GM12801 (cell line): ENCODE measurements around the gene RALGDS.

Source experiments
- TF ChIP-seq, protein P1 (sequence below): IDR thresholded peaks from one replicate; pipeline ENCODE4 v1.5.1; 2011; ENCODE audit warnings: control low read depth; ENCODE audit not compliant: insufficient read length; ENCODE audit errors: extremely low read depth

The RALGDS gene

DNA sequence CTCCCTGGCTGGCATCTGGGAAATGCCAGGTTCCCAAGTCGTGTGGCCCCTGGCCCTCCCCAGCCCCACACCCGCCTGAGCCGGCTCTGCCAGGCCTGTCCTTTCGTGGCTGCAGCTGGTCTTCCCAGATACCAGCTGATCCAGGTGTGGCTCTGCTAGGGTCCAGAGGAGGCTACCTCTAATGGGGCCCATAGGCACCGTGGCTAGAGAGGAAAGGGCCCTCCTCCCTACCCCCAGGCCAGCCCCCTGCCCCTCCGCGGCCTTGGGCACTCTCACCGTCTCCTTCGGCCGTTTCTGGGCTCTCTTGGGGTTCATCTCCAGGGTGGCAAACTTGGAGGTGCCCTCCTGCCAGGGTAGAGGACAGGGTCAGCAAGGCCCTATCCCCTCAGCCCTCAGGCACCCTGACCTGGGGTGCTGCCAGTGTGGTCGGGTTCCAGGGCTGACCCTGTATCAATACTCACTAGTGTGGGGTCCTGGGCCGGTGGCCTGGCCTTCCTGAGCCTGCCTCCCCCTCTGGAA is 17.0 kb downstream of the RALGDS start:
- TF ChIP-seq, protein P1, sequence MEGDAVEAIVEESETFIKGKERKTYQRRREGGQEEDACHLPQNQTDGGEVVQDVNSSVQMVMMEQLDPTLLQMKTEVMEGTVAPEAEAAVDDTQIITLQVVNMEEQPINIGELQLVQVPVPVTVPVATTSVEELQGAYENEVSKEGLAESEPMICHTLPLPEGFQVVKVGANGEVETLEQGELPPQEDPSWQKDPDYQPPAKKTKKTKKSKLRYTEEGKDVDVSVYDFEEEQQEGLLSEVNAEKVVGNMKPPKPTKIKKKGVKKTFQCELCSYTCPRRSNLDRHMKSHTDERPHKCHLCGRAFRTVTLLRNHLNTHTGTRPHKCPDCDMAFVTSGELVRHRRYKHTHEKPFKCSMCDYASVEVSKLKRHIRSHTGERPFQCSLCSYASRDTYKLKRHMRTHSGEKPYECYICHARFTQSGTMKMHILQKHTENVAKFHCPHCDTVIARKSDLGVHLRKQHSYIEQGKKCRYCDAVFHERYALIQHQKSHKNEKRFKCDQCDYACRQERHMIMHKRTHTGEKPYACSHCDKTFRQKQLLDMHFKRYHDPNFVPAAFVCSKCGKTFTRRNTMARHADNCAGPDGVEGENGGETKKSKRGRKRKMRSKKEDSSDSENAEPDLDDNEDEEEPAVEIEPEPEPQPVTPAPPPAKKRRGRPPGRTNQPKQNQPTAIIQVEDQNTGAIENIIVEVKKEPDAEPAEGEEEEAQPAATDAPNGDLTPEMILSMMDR = no peak

- TF ChIP-seq, protein P1 = no peak
These were observed 17.7 kb downstream of the RALGDS start for GRCh38 chr9:133103183-133103986.

DNA sequence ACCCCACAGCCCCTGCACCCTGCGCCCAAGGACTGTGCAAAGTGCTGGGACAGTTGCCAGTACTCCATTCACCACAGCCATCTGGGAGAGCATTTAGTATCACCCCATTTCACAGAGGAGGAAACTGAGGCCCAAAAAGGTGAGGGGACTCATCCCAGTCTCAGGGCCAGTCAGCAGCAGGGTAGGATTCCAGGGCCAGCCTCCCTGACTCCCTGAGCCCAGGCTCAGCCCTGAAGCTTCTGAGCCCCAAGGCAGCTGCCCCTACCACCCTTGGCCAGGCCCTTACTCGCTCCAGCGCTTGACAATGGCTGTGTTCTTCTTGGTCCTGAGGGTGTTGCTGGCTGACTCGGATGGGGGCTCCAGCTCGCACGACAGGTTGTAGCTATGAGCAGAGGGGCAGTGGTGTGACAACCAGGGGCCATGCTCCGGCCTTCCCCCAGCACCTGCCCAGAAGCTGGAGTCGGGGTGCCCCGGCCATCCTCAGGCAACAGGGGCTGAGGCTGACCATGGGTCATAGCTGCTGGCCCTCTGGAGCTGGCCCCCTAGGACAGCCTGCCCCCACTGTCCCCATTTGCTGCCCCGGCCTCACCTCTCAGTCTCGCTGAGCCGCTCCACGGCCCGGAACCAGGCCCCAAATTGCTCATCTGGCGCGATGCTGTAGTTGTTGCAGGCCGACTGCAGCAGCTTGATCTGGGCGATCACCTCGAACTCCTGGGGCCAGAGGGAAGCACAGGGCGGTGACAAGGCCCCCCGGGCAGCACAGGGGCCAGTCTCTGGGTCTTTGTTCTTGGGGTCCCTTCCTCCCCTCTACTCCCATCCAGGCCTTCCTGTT is 18.6 kb downstream of the RALGDS start:
- TF ChIP-seq, protein P1 = no peak

GRCh38 chr9:133101356-133102189 is 19.5 kb downstream of the RALGDS start:
- TF ChIP-seq, protein P1 = no peak

DNA sequence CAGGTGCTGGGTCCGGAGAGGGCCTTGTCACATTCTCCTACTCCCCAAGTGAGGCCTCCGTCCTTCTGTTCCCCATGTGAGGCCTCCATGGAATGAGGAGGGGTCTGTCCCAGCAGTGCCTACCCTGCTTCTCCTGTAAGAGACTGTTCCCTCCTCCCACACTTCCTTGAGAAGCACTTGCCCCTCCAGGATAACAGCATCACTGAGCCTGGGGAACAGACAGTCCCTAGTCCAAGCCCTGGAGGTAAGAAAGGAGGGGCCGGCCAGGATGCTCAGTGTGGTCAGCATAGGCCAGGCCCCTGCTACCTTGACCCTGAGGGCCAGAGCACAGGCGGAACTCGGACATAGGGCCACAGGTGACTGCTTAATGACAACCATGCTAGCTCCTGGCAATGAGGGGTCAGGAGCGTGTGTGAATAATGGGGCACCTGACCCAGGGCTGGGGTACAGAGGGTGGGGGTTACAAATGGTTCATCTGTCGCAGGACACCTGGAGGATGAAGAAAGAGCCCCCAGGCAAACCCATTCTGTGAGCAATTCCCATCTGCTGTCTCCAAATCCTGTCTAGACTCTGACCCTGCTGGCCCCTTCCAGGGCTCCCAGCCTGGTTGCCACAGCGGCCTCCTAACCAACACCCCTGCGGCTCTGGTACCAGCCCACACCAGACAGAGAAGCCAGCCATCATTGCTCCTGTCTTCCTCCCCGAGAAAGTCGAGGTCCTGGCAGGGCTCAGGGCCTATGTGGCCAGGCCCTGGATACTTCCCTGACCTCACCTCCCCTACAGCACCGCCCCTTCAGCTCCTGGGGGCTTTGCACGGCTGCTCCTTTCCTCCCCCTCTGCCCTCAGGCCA is 20.3 kb downstream of the RALGDS start:
- TF ChIP-seq, protein P1 = no peak

DNA sequence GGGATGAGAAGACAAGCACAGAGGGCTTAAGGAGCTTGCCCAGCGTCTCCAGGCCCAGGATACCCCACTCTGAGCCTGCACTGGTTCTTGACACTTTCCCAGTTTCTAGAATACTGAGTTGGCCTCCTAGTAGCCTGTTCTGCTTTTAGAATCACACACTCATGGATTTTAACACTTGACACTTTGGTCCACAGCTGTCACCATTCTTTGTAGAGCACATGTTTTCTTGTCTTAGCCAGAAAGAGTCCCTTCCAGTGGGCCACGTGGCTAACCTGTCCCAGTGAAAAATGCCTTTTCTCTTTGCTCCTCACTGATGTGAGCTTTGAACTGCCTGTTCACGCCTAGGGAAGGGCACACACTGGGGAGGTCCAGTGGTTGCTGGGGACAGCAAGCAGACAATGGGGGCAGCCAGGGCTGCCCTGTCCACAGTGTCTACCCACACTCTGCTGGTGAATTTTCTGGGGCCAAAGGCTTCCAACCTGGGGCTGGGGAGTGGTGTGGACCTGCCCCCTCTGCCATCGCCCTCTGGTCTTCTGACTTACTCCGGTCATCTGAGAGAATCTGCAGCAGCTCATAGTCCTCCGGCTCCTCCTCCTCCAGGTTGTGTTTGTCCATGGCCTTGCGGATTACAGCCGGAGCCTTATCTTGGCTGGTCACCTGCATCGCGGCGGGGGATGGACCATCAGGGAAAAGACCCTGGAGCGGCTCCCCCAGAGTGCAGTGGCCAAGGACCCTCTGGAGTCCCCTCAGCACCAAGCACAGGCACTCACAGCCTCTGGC is 21.1 kb downstream of the RALGDS start:
- TF ChIP-seq, protein P1 = no peak
